ENCODE measurements around the gene RXYLT1.

Gene RXYLT1

GRCh38 chr12:63844391-63845341 is 65.0 kb downstream of the RXYLT1 start, which contains the start of gene SRGAP1:
Gene SRGAP1, plus strand, starts transcription at chr12:63844700. Its CDS starts 117 bp downstream, at chr12:63844817.
- peak; percentile 55 for DNase-seq

GRCh38 chr12:63845726-63846125 is 66.0 kb downstream of the RXYLT1 start:
- DNase-seq: peak; percentile 16

- DNase-seq: no peak
Observed at GRCh38 chr12:63846238-63846967, 66.7 kb downstream of the RXYLT1 start.

GRCh38 chr12:63848450-63848849 is 68.7 kb downstream of the RXYLT1 start:
- DNase-seq: no peak

GRCh38 chr12:63849106-63849620 is 69.5 kb downstream of the RXYLT1 start:
- DNase-seq: no peak

GRCh38 chr12:63849641-63850040 is 69.9 kb downstream of the RXYLT1 start:
- no peak for DNase-seq

- no peak for DNase-seq
Observed at GRCh38 chr12:63853978-63854377, 74.3 kb downstream of the RXYLT1 start.

- no peak for DNase-seq
Observed at GRCh38 chr12:63855299-63855698, 75.6 kb downstream of the RXYLT1 start.

- DNase-seq: no peak
Observed at GRCh38 chr12:63857771-63858670, 78.3 kb downstream of the RXYLT1 start.

Measured in suppressor macrophage treated with lipopolysaccharide for 4 hours (primary cell).